ENCODE data around the gene PLCXD1.

DNA sequence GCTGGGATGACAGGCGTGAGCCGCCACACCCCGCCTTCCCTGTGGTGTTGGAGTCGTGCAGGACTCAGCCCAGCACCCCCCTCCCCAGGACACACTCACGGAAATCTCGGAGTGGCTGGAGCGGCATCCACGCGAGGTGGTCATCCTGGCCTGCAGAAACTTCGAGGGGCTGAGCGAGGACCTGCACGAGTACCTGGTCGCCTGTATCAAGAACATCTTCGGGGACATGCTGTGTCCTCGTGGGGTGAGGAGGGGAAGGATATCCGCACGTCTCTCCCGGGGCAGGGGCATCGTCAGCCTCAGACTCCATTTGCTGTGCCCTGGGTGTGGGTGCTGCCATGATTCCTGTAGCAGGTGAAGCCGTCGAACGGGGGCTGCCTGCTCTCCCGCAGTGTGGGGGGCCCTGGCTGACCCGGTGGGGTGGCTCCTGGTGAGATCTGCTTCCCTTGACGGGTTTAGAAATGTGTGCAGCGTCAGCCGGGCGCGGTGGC is 10.3 kb downstream of the PLCXD1 start:
- no peak for TF ChIP-seq POLR2AphosphoS5 (IDR thresholded peaks at IDR 0.05)
- TF ChIP-seq POLR2A (IDR thresholded peaks at IDR 0.05), result no peak
